ENCODE data around the gene CRTAC1. TPM values are rescaled to one million over a fixed set of nuclear protein-coding genes. Genes with fewer than 3 reads are reported as not detected.
A peak's percentile ranks its signal among the peaks of the same experiment; 100 is the strongest.

The CRTAC1 gene
- total RNA-seq, 1 donor from 2014 or later, result 0.37 TPM

GRCh38 chr10:97904576-97904975 lies 125.8 kb downstream of the CRTAC1 start:
- no peaks in the 10 kb centered on the region for H3K9me3 Mint-ChIP-seq (ENCODE audit: low read depth)
- no peak for DNase-seq (ENCODE audit: low spot score)
- no peak overlapping the region for H3K4me3 Mint-ChIP-seq (ENCODE audit: unreplicated experiment)
- peaks cover 46% of the 10 kb centered on the region for H3K27me3 Mint-ChIP-seq (ENCODE audit: low read depth)
- H3K4me1 Mint-ChIP-seq (ENCODE audit: low read depth), result no peaks in the 10 kb centered on the region
- TF ChIP-seq CTCF (IDR thresholded peaks at IDR 0.05), result no peak
- no peak overlapping the region for H3K27ac Mint-ChIP-seq (ENCODE audit: unreplicated experiment)
- no peaks in the 10 kb centered on the region for H3K36me3 Mint-ChIP-seq (ENCODE audit: low read depth)

GRCh38 chr10:97904018-97904381 lies 126.4 kb downstream of the CRTAC1 start:
- DNase-seq (ENCODE audit: low spot score), result no peak
- H3K27me3 Mint-ChIP-seq (ENCODE audit: low read depth), result peaks cover 42% of the 10 kb centered on the region
- no peak overlapping the region for H3K27ac Mint-ChIP-seq (ENCODE audit: unreplicated experiment)
- H3K4me3 Mint-ChIP-seq (ENCODE audit: unreplicated experiment), result no peak overlapping the region
- no peak for TF ChIP-seq CTCF (IDR thresholded peaks at IDR 0.05)
- no peaks in the 10 kb centered on the region for H3K36me3 Mint-ChIP-seq (ENCODE audit: low read depth)
- no peaks in the 10 kb centered on the region for H3K9me3 Mint-ChIP-seq (ENCODE audit: low read depth)
- H3K4me1 Mint-ChIP-seq (ENCODE audit: low read depth), result no peaks in the 10 kb centered on the region

- peak; percentile 12 for TF ChIP-seq CTCF (IDR thresholded peaks at IDR 0.05)
- Mint-ChIP-seq H3K9me3 (ENCODE audit: low read depth) (no peaks in the 10 kb centered on the region), H3K36me3 (ENCODE audit: low read depth) (no peaks in the 10 kb centered on the region), H3K4me3 (ENCODE audit: unreplicated experiment) (no peak overlapping the region), H3K27ac (ENCODE audit: unreplicated experiment) (no peak overlapping the region), H3K27me3 (ENCODE audit: low read depth) (peaks cover 35% of the 10 kb centered on the region), H3K4me1 (ENCODE audit: low read depth) (no peaks in the 10 kb centered on the region)
- DNase-seq (ENCODE audit: low spot score), result no peak
Measured at GRCh38 chr10:97903128-97904017, 127.0 kb downstream of the CRTAC1 start.

GRCh38 chr10:97901381-97901780 lies 129.0 kb downstream of the CRTAC1 start:
- TF ChIP-seq CTCF (IDR thresholded peaks at IDR 0.05), result no peak
- H3K27ac Mint-ChIP-seq (ENCODE audit: unreplicated experiment), result no peak overlapping the region
- no peak overlapping the region for H3K4me3 Mint-ChIP-seq (ENCODE audit: unreplicated experiment)
- H3K27me3 Mint-ChIP-seq (ENCODE audit: low read depth), result peaks cover 22% of the 10 kb centered on the region
- H3K9me3 Mint-ChIP-seq (ENCODE audit: low read depth), result no peaks in the 10 kb centered on the region
- DNase-seq (ENCODE audit: low spot score), result no peak
- no peaks in the 10 kb centered on the region for H3K4me1 Mint-ChIP-seq (ENCODE audit: low read depth)
- no peaks in the 10 kb centered on the region for H3K36me3 Mint-ChIP-seq (ENCODE audit: low read depth)

GRCh38 chr10:97898429-97898828 lies 132.0 kb downstream of the CRTAC1 start:
- DNase-seq (ENCODE audit: low spot score), result no peak
- Mint-ChIP-seq H3K9me3 (ENCODE audit: low read depth) (no peaks in the 10 kb centered on the region), H3K36me3 (ENCODE audit: low read depth) (no peaks in the 10 kb centered on the region), H3K4me3 (ENCODE audit: unreplicated experiment) (no peak overlapping the region), H3K27ac (ENCODE audit: unreplicated experiment) (no peak overlapping the region), H3K4me1 (ENCODE audit: low read depth) (no peaks in the 10 kb centered on the region), H3K27me3 (ENCODE audit: low read depth) (peaks cover 20% of the 10 kb centered on the region)
- no peak for TF ChIP-seq CTCF (IDR thresholded peaks at IDR 0.05)
